Choroid plexus epithelial cell (primary cell): ENCODE measurements around the gene NR5A2.

Experiments
- DNase-seq: peaks from one replicate; pipeline ENCODE4 v3.0.0-alpha.2; 2010; ENCODE audit warnings: low read depth
- H3K4me3 ChIP-seq: 2 replicates; pipeline ENCODE4 v1.5.1; 2011; ENCODE audit warnings: low read depth, mild to moderate bottlenecking, control low read depth, low read length, moderate library complexity
- TF ChIP-seq, protein P1 (sequence below): conservative IDR thresholded peaks from 2 replicates; pipeline ENCODE4 v1.5.1; 2011; ENCODE audit warnings: low read depth, mild to moderate bottlenecking, control low read depth, inconsistent platforms, low read length, moderate library complexity

Gene NR5A2

DNA sequence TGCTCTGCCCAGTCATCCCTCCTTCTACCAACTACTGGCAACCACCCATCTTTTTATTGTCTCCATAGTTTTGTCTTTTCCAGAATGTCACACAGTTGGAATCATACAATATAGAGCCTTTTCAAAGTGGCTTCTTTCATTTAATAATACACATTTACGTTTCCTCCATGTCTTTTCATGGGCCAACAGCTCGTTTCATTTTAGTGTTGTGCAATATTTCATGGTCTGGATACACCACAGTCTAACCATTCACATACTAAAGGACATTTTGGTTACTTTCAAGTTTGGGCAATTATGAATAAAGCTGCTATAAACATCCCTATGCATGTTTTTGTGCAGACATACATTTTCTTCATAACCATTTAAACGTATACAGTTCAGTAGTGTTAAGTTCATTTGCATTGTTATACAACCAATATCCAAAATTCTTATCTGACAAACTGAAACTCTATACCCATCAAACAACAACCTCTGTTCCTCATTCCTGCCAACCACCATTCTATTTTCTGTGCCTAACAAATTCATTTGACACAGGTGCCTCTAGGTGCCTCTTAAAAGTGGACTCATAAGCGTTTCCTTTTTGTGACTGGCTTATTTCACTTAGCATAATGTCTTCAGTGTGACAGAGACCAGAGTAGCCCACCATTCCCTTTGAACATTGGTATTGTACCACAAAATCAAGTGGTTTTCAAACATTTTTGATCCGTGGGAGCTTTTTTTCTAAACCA is 138.1 kb downstream of the NR5A2 start:
- H3K4me3 ChIP-seq = no peak overlapping the region
- DNase-seq = no peak
- TF ChIP-seq, protein P1, sequence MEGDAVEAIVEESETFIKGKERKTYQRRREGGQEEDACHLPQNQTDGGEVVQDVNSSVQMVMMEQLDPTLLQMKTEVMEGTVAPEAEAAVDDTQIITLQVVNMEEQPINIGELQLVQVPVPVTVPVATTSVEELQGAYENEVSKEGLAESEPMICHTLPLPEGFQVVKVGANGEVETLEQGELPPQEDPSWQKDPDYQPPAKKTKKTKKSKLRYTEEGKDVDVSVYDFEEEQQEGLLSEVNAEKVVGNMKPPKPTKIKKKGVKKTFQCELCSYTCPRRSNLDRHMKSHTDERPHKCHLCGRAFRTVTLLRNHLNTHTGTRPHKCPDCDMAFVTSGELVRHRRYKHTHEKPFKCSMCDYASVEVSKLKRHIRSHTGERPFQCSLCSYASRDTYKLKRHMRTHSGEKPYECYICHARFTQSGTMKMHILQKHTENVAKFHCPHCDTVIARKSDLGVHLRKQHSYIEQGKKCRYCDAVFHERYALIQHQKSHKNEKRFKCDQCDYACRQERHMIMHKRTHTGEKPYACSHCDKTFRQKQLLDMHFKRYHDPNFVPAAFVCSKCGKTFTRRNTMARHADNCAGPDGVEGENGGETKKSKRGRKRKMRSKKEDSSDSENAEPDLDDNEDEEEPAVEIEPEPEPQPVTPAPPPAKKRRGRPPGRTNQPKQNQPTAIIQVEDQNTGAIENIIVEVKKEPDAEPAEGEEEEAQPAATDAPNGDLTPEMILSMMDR = no peak

DNA sequence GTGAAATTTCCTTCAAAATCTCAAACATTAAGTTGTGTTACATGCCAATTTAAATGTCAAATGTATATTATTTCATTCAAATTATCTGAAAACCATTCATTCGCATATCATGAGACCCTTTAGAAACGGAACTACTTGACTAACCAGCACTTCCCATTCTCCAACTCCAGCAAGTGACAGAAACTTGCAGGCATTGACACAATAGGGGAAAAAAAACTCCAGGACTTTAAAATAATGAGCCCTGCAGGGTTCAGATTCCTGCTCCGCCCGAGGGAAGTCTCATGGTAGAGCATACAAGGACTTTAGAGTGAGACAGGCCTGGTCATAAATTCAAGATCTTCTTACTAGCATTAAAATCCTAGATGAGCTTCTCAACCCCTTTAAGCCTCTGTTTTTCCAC is 138.9 kb downstream of the NR5A2 start:
- H3K4me3 ChIP-seq = no peak overlapping the region
- TF ChIP-seq, protein P1 = no peak
- no peak for DNase-seq

DNA sequence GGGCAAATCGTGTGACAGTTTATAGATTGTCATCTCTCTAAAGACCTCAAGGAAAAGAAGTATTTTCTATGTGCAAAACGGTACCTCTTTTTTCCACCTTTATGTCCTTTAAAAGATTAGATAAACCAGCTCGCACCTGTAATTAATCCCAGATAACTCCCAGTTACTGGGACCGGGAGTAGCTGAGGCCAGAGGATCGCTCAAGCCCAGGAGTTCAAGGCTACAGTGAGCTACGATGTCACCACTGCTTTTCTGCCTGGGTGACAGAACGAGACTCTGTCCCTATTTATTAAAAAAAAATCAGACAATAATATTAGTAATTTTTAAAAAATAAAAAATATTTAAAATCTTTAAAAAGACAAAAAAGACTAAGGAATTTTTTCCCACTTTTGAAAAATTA is 141.4 kb downstream of the NR5A2 start:
- DNase-seq = no peak
- TF ChIP-seq, protein P1 = no peak
- no peak overlapping the region for H3K4me3 ChIP-seq

DNA sequence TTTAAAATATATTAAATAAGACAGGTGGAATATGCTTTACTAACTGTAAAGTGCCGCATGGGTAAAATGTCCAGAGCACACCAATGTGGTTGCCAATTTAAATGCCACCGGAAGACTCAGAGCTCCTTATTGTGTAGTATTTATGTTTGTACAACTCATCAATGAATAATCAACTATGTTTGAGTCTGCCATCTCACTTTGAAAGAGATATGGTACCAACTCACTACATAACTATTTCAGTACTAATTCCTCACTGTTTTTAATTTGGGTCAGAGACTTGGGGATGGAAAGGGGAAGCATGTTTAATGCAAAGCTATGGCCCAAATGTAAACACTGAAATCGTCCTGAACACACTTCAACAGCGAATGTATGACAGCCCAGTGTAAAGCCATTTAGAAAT is 144.8 kb downstream of the NR5A2 start:
- no peak for DNase-seq
- H3K4me3 ChIP-seq = no peak overlapping the region
- TF ChIP-seq, protein P1 = no peak

DNA sequence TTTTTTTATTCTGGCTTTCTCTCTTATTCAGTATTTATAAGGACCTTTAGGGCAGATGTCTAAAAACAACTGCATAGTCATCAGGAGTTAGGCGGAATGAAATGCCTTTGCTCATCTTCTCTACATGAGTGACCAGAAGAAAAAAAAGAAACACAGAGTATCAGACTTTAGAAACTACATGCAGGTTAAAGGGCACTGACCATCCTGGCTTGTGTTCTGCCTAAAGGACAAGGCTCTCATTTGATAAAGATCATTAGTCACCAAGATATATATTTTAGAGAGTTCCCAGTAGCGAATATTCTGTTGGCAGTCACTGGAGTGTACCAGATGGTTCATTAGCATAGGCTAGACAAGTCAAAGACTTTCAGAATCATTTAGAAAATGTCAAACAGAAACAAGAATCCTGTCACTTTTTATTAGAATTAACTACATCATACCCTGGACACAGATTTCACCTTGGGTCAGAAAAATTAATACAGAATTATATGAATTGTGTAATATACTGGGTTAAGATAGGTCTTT is 145.6 kb downstream of the NR5A2 start:
- no peak for DNase-seq
- no peak overlapping the region for H3K4me3 ChIP-seq
- TF ChIP-seq, protein P1 = no peak

DNA sequence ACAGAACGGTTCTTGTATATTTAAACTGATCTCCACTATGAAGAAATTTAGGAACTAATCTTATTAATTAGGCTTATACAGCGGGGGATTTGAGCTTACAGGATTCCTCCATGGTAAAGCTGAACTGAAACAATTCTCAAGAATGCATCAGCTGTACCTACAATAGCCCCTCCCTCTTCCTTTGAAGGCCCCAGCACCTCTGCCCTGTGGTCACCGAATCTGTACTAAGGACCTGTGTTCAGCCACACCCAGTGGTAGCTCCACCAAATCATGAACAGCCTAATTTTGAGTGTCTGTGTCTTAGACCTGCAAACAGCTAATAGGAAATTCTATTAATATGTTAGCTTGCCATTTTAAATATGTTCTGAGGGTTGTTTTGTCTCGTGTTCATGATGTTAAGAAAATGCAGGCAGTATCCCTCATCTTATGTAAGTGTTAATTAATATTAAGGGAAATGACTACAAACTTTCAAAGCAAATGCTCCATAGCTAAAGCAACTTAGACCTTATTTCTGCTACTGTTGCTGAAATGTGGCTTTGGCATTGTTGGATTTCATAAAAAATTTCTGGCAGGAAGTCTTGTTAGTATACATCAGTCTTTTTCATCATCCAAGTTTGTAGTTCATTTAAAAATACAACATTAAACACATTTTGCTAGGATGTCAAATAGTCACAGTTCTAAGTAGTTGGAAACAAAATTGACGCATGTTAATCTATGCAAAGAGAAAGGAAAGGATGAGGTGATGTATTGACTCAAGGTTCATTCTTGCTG is 147.2 kb downstream of the NR5A2 start:
- H3K4me3 ChIP-seq = no peak overlapping the region
- TF ChIP-seq, protein P1 = no peak
- DNase-seq = no peak
